Lower lobe of right lung (tissue), 2 donors: ENCODE measurements around the gene RTN4R. TPM values are rescaled to one million over a fixed set of nuclear protein-coding genes. Genes with fewer than 3 reads are reported as not detected.

Experiments
- ATAC-seq, 2 donors: fragments of 200-7000 bp; cut with Tn5 transposase; one replicate each; pipeline ENCODE4 v1.9.1; 2020 to 2022; ENCODE audit warnings: mild to moderate bottlenecking in 2 of 2, moderate library complexity in 2 of 2
- DNase-seq: peaks from one replicate; pipeline ENCODE4 v3.0.0-alpha.2; 2020
- H3K27ac ChIP-seq: fragments of 200-600 bp; one replicate; pipeline ENCODE4 v1.8.0; 2022
- H3K27me3 ChIP-seq: fragments of 200-600 bp; one replicate; pipeline ENCODE4 v1.8.0; 2022; ENCODE audit warnings: low read depth
- H3K36me3 ChIP-seq: fragments of 200-600 bp; one replicate; pipeline ENCODE4 v1.8.0; 2022; ENCODE audit warnings: mild to moderate bottlenecking
- H3K4me1 ChIP-seq: fragments of 200-600 bp; one replicate; pipeline ENCODE4 v1.8.0; 2022
- H3K4me3 ChIP-seq: fragments of 200-600 bp; one replicate; pipeline ENCODE4 v1.8.0; 2022; ENCODE audit warnings: mild to moderate bottlenecking
- H3K9me3 ChIP-seq: fragments of 200-600 bp; one replicate; pipeline ENCODE4 v1.8.0; 2022
- CTCF ChIP-seq: fragments of 200-600 bp; IDR thresholded peaks from one replicate; pipeline ENCODE4 v1.8.0; 2022; ENCODE audit warnings: antibody characterized with exemption, mild to moderate bottlenecking
- intact Hi-C: fragments of 100-400 bp; cut with DNase I; formaldehyde crosslinking; loops from one replicate; pipeline ENCODE4 v1.11.0; 2022
- total RNA-seq: library from RNA; stranded (reverse); fragmentation: NEBNext Ultra II Directional; extraction: Animal tissue kit (Norgen Biotek cat#: 25700); gene quantifications from one replicate; pipeline ENCODE4 v1.2.1, GENCODE V29; 2021
- donor health status: DM: no; HTN: yes; CAD: no; lungs with severe emphysema.

RTN4R gene
- total RNA-seq, 1 donor from 2014 or later = 9.6 TPM

DNA sequence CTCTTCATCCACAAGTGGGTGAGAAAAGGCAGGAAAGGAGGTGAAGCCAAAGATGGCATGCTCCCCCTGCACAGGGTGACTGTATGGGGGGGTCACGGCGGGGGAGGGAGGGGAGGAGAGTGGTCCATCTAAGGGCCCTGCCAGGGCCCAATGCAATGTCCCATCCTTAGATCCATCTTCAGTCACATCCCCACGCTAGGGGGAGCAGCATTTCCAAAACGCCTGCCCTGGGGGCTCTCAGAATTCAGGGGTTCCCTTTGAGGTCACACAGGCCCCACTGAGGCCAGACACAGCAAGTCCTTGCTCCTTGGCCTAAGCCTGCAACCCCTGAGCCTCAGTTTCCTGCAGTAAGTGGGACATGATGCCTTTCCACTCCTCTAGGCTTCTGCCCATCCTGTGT, 52.4 kb downstream of the RTN4R start:
- H3K27me3 ChIP-seq = no peaks in the 10 kb centered on the region
- no peak for TF ChIP-seq CTCF
- no peak for ATAC-seq

DNA sequence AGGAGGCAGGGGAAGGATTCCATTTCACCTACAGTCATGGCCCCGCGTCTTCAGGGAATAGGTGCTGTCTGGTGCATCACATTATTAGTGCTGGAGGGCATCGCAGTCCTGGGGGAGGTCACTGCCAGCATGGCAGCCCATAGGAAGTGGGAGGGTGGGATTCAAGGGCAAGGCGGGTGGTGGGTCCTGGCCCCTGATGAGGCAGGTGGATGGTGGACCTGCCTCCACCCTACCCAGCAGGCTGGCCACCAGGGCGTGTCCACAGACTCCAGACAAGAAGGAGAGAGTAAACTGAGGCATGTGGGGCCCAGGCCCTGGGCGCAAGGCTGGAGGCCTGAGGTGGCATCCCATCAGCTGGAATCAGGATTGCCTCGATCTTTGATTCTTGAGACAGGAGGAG, 53.3 kb downstream of the RTN4R start:
- no peaks in the 10 kb centered on the region for H3K36me3 ChIP-seq
- DNase-seq = no peak
- TF ChIP-seq CTCF = no peak

More for the DNA sequence above, 52.4 kb downstream of the RTN4R start:
- H3K4me1 ChIP-seq = peaks cover 11% of the 10 kb centered on the region
- no peak overlapping the region for H3K27ac ChIP-seq
- intact Hi-C loops = no loop called here
- peaks cover 4% of the 10 kb centered on the region for H3K9me3 ChIP-seq
- no peak for DNase-seq
- no peak overlapping the region for H3K4me3 ChIP-seq
- no peaks in the 10 kb centered on the region for H3K36me3 ChIP-seq

GRCh38 chr22:20213833-20214708, 54.0 kb downstream of the RTN4R start:
- H3K27ac ChIP-seq = no peak overlapping the region
- DNase-seq (no peak), ATAC-seq (no peak)
- H3K9me3 ChIP-seq = no peaks in the 10 kb centered on the region
- H3K4me1 ChIP-seq = peaks cover 11% of the 10 kb centered on the region
- H3K27me3 ChIP-seq = no peaks in the 10 kb centered on the region
- TF ChIP-seq CTCF = no peak
- no peaks in the 10 kb centered on the region for H3K36me3 ChIP-seq
- intact Hi-C loops = no loop called here
- no peak overlapping the region for H3K4me3 ChIP-seq

More for the DNA sequence above, 53.3 kb downstream of the RTN4R start:
- intact Hi-C loops = no loop called here
- Histone ChIP-seq H3K9me3 (peaks cover 4% of the 10 kb centered on the region), H3K27ac (no peak overlapping the region), H3K4me3 (no peak overlapping the region), H3K4me1 (peaks cover 11% of the 10 kb centered on the region), H3K27me3 (no peaks in the 10 kb centered on the region)
- no peak for ATAC-seq

GRCh38 chr22:20212754-20213699, 55.1 kb downstream of the RTN4R start:
- Histone ChIP-seq H3K27ac (no peak overlapping the region), H3K27me3 (no peaks in the 10 kb centered on the region), H3K4me3 (no peak overlapping the region), H3K36me3 (no peaks in the 10 kb centered on the region), H3K4me1 (peaks cover 12% of the 10 kb centered on the region), H3K9me3 (no peaks in the 10 kb centered on the region)
- DNase-seq (no peak), ATAC-seq (no peak)
- intact Hi-C loops = no loop called here
- TF ChIP-seq CTCF = no peak

DNA sequence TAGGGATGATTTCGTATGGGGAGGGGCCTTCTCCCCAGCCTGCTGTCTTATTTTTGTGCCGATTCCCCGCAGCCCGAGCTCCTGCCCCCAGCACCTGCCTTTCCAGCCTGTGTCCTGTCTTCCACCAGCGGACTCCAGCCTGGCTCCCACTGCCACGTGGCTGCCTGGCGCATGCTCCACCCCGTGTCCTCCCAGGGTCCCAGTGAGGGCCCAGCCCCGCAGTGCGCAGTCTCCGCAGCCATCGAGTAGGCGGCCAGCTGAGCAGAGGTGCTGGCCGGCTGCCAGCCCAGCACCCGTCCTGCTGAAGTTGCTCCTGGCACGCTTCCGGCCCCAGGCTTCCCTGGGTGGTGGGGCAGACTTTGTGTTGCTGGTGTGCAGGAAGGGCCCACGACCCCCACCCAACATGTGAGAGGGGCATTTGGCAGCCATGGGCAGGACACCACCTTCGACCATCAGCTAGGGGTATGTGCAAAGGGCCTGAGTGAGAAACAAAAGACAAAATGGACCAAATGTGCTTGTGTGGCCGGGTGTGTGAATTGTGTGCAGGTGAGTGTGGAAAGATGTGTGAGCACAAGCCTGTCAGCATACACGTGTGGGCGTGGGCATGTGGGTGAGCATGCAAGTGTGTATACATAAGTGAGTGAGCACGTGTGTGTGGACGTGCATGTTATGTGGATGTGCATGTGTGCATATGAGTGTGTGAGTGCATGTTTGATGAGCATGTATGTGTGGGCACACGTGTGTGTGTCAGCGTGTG, 55.9 kb downstream of the RTN4R start:
- Histone ChIP-seq H3K4me3 (no peak overlapping the region), H3K27ac (no peak overlapping the region), H3K9me3 (no peaks in the 10 kb centered on the region), H3K27me3 (no peaks in the 10 kb centered on the region), H3K36me3 (no peaks in the 10 kb centered on the region), H3K4me1 (peaks cover 21% of the 10 kb centered on the region)
- DNase-seq (peak; percentile 74), ATAC-seq (peak; percentile 47 to 52)
- TF ChIP-seq CTCF = no peak
- intact Hi-C loops = no loop called here
